MM.1S (cell line): ENCODE results near the gene FOXP1.

ENCODE experiments used
- DNase-seq: peaks from one replicate; pipeline ENCODE4 v3.0.0-alpha.2; 2015
- H2AFZ ChIP-seq: fragments of 300-600 bp; sonication (generic); 2 replicates; pipeline ENCODE4 v1.6.0; 2016; ENCODE audit warnings: antibody characterized with exemption, low read length
- H3F3A ChIP-seq: fragments of 300-600 bp; sonication (generic); 2 replicates; pipeline ENCODE4 v1.6.1; 2016; ENCODE audit warnings: mild to moderate bottlenecking, antibody characterized with exemption, low read length, moderate library complexity, mixed read lengths; ENCODE audit not compliant: insufficient read depth
- H3K27ac ChIP-seq: fragments of 300-600 bp; sonication (generic); 2 replicates; pipeline ENCODE4 v1.5.1; 2016; ENCODE audit warnings: mild to moderate bottlenecking, low read length
- H3K27me3 ChIP-seq: fragments of 300-600 bp; sonication (generic); replicated peaks from 2 replicates; pipeline ENCODE4 v1.6.0; 2016; ENCODE audit warnings: low read length; ENCODE audit not compliant: insufficient read depth
- H3K36me3 ChIP-seq: fragments of 300-600 bp; sonication (generic); replicated peaks from 2 replicates; pipeline ENCODE4 v1.6.1; 2016; ENCODE audit warnings: mild to moderate bottlenecking, low read length, mixed read lengths; ENCODE audit not compliant: insufficient read depth
- H3K4me1 ChIP-seq: fragments of 300-600 bp; sonication (generic); 2 replicates; pipeline ENCODE4 v1.6.1; 2016; ENCODE audit warnings: low read length, mixed read lengths
- H3K4me2 ChIP-seq: fragments of 300-600 bp; sonication (generic); 2 replicates; pipeline ENCODE4 v1.6.0; 2016; ENCODE audit warnings: low read depth, low read length
- H3K4me3 ChIP-seq: fragments of 300-600 bp; sonication (generic); 2 replicates; pipeline ENCODE4 v1.5.1; 2016; ENCODE audit warnings: low read length, mixed read lengths
- H3K79me2 ChIP-seq: fragments of 300-600 bp; sonication (generic); 2 replicates; pipeline ENCODE4 v1.6.1; 2016; ENCODE audit warnings: mixed run types, low read length, mixed read lengths
- H3K9ac ChIP-seq: fragments of 300-600 bp; sonication (generic); 2 replicates; pipeline ENCODE4 v1.6.1; 2016; ENCODE audit warnings: low read length, mixed read lengths
- H3K9me2 ChIP-seq: fragments of 300-600 bp; sonication (generic); replicated peaks from 2 replicates; pipeline ENCODE4 v1.6.1; 2016; ENCODE audit warnings: mild to moderate bottlenecking, low read length, mixed read lengths; ENCODE audit not compliant: insufficient read depth
- H3K9me3 ChIP-seq: fragments of 300-600 bp; sonication (generic); replicated peaks from 2 replicates; pipeline ENCODE4 v1.6.1; 2016; ENCODE audit warnings: mild to moderate bottlenecking, low read length, mixed read lengths; ENCODE audit not compliant: insufficient read depth
- H4K20me1 ChIP-seq: fragments of 300-600 bp; sonication (generic); 2 replicates; pipeline ENCODE4 v1.6.1; 2016; ENCODE audit warnings: mild to moderate bottlenecking, low read length, moderate library complexity, mixed read lengths; ENCODE audit not compliant: insufficient read depth
- CTCF ChIP-seq: fragments of 300-600 bp; sonication (generic); IDR thresholded peaks from 2 replicates; pipeline ENCODE4 v1.5.1; 2016; ENCODE audit warnings: antibody characterized with exemption, low read length, mixed read lengths
- EZH2 ChIP-seq: fragments of 300-600 bp; sonication (generic); optimal IDR thresholded peaks from 2 replicates; pipeline ENCODE3; 2017; ENCODE audit warnings: low read depth, mild to moderate bottlenecking, antibody characterized with exemption, low read length, mixed read lengths
- EZH2phosphoT487 ChIP-seq: fragments of 300-600 bp; sonication (generic); IDR thresholded peaks from 2 replicates; pipeline ENCODE4 v1.6.1; 2018; ENCODE audit warnings: antibody characterized with exemption, low read length

FOXP1 gene

GRCh38 chr3:71066356-71066755 is 517.2 kb downstream of the FOXP1 start:
- no peak overlapping the region for H3K27ac ChIP-seq
- H3K4me2 ChIP-seq: peak overlapping the region; percentile 57
- no peaks in the 10 kb centered on the region for H4K20me1 ChIP-seq
- H3K9me2 ChIP-seq: no peaks in the 10 kb centered on the region
- H3K9me3 ChIP-seq: no peaks in the 10 kb centered on the region
- H3K4me1 ChIP-seq: peaks cover 17% of the 10 kb centered on the region
- no peak for DNase-seq
- 0 out of 2 replicates have a peak overlapping the region, but pooled peaks have one; percentile 95 for H3K9ac ChIP-seq
- H3K4me3 ChIP-seq: peak overlapping the region; percentile 77; the same call in 1 of the 2 replicates
- peaks cover 25% of the 10 kb centered on the region for H3K79me2 ChIP-seq
- H3F3A ChIP-seq: peaks cover 26% of the 10 kb centered on the region
- no peaks in the 10 kb centered on the region for H3K27me3 ChIP-seq
- no peaks in the 10 kb centered on the region for H3K36me3 ChIP-seq
- TF ChIP-seq EZH2phosphoT487 (no peak), EZH2 (no peak), CTCF (no peak)
- H2AFZ ChIP-seq: no peak overlapping the region

- Histone ChIP-seq H3K4me2 (peak overlapping the region; percentile 57), H3F3A (peaks cover 26% of the 10 kb centered on the region), H3K27ac (peak overlapping the region; percentile 90; the same call in 1 of the 2 replicates), H2AFZ (peak overlapping the region; percentile 13), H3K27me3 (no peaks in the 10 kb centered on the region), H3K9me3 (no peaks in the 10 kb centered on the region), H3K36me3 (no peaks in the 10 kb centered on the region), H3K4me1 (peaks cover 17% of the 10 kb centered on the region), H3K79me2 (peaks cover 32% of the 10 kb centered on the region), H3K9ac (peak overlapping the region; percentile 95), H4K20me1 (no peaks in the 10 kb centered on the region), H3K9me2 (no peaks in the 10 kb centered on the region), H3K4me3 (peak overlapping the region; percentile 77)
- TF ChIP-seq EZH2 (no peak), CTCF (no peak), EZH2phosphoT487 (no peak)
- no peak for DNase-seq
Observed at GRCh38 chr3:71065764-71066013, 517.8 kb downstream of the FOXP1 start.

- peak; percentile 64 for DNase-seq
- Histone ChIP-seq H3K27me3 (no peaks in the 10 kb centered on the region), H3K79me2 (peaks cover 37% of the 10 kb centered on the region), H3K9me2 (no peaks in the 10 kb centered on the region), H3K4me1 (peaks cover 17% of the 10 kb centered on the region), H3K9ac (peak overlapping the region; percentile 95), H3K36me3 (no peaks in the 10 kb centered on the region), H3K4me2 (peak overlapping the region; percentile 57), H3K9me3 (no peaks in the 10 kb centered on the region), H3K27ac (peak overlapping the region; percentile 90), H3F3A (peaks cover 26% of the 10 kb centered on the region), H2AFZ (peak overlapping the region; percentile 13), H3K4me3 (peak overlapping the region; percentile 77), H4K20me1 (no peaks in the 10 kb centered on the region)
- TF ChIP-seq EZH2 (no peak), CTCF (no peak), EZH2phosphoT487 (no peak)
Observed at GRCh38 chr3:71064956-71065763, 518.4 kb downstream of the FOXP1 start.
